A673 (cell line): Measurements from ENCODE around the gene TFIP11.

ENCODE experiments used
- EZH2 ChIP-seq: fragments of 200-600 bp; sonication (generic); IDR thresholded peaks from 2 replicates; pipeline ENCODE4 v1.6.1; 2017; ENCODE audit warnings: borderline replicate concordance, low read depth, mild to moderate bottlenecking, mixed read lengths, antibody characterized with exemption, low read length; ENCODE audit not compliant: poor library complexity, severe bottlenecking
- TF ChIP-seq, protein P1 (sequence below): fragments of 300-800, 200-600 bp; sonication (generic); conservative IDR thresholded peaks from 2 replicates; pipeline ENCODE4 v1.5.1; 2017; ENCODE audit warnings: low read depth, mild to moderate bottlenecking, antibody characterized with exemption, low read length, moderate library complexity, mixed read lengths

DNA sequence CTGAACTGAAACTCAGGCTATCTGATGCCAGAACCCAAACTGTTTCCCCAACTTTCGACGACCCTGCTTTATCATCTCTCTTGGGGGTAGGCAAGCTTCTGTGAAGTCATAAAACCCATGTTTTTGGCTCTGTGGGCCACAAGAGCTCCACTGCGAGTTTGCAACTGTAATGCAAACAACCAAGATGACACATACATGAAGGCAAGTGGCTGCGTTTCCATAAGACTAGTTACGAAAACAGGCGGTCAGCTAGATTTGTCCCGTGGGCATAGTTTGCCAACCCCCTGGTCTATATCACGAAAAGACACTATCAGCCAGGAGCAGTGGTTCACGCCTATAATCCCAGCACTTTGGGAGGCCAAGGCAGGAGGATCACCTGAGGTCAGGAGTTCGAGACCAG, 40.2 kb upstream of the TFIP11 start:
- TF ChIP-seq, protein P1, sequence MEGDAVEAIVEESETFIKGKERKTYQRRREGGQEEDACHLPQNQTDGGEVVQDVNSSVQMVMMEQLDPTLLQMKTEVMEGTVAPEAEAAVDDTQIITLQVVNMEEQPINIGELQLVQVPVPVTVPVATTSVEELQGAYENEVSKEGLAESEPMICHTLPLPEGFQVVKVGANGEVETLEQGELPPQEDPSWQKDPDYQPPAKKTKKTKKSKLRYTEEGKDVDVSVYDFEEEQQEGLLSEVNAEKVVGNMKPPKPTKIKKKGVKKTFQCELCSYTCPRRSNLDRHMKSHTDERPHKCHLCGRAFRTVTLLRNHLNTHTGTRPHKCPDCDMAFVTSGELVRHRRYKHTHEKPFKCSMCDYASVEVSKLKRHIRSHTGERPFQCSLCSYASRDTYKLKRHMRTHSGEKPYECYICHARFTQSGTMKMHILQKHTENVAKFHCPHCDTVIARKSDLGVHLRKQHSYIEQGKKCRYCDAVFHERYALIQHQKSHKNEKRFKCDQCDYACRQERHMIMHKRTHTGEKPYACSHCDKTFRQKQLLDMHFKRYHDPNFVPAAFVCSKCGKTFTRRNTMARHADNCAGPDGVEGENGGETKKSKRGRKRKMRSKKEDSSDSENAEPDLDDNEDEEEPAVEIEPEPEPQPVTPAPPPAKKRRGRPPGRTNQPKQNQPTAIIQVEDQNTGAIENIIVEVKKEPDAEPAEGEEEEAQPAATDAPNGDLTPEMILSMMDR, result no peak
- TF ChIP-seq EZH2, result no peak
